Testis (tissue), 3 donors: ENCODE data around the gene PRRX1. TPM values are rescaled to one million over a fixed set of nuclear protein-coding genes. Genes with fewer than 3 reads are reported as not detected.

Experiments used
- DNase-seq: peaks from one replicate; pipeline ENCODE4 v3.0.0-alpha.2; 2019
- H3K27ac ChIP-seq, 2 donors: fragments of 200-600 bp; sonication (generic); one replicate each; pipeline ENCODE4 v1.5.1; 2019
- H3K27me3 ChIP-seq: fragments of 200-600 bp; sonication (generic); one replicate; pipeline ENCODE4 v1.5.1; 2019
- H3K36me3 ChIP-seq: fragments of 200-600 bp; sonication (generic); one replicate; pipeline ENCODE4 v1.5.1; 2017; ENCODE audit warnings: low read depth; ENCODE audit errors: missing control alignments
- H3K4me1 ChIP-seq: fragments of 200-600 bp; sonication (generic); one replicate; pipeline ENCODE4 v1.5.1; 2019
- H3K4me3 ChIP-seq, 2 donors: fragments of 200-600 bp; sonication (generic); one replicate each; pipeline ENCODE4 v1.5.1; 2017 to 2019
- H3K9me3 ChIP-seq: fragments of 200-600 bp; sonication (generic); one replicate; pipeline ENCODE4 v1.5.1; 2017
- POLR2A ChIP-seq: fragments of 450-650 bp; IDR thresholded peaks from one replicate; pipeline ENCODE4 v1.6.1; 2017; ENCODE audit warnings: antibody characterized with exemption, mild to moderate bottlenecking, moderate library complexity
- WGBS, 2 donors: methylation state at CpG; one replicate each; pipeline ENCODE4 v1.1.5; 2018; 5-methylcytosine and 5-hydroxymethylcytosine counted together
- intact Hi-C: fragments of 100-400 bp; cut with DNase I; formaldehyde crosslinking; loops from one replicate; pipeline ENCODE4 v1.15.1; 2023; ENCODE audit warnings: low total_unique reads
- polyA plus RNA-seq: library from polyadenylated mRNA; stranded (reverse); fragments of 350-450 nt; fragmentation: Illumina TruSeq; extraction: RNeasy Lipid Tissue Mini Kit (QIAGEN cat#74804); gene quantifications from one replicate; pipeline ENCODE4 v1.2.3, GENCODE V29; 2014; ENCODE audit warnings: low read depth, low replicate concordance; ENCODE audit not compliant: insufficient read depth
- total RNA-seq, 2 donors: library from RNA; depleted of rRNA; stranded (reverse); fragments of >200 nt; gene quantifications; one replicate each; pipeline ENCODE4 v1.2.3, GENCODE V29; 2016
- TF ChIP-seq, protein P1 (sequence below), 3 experiments: fragments of 450-650 bp in 2 of 3; fragments of 200-600 bp in 1 of 3; sonication (generic) in 1 of 3; IDR thresholded peaks; one replicate each; pipeline ENCODE4 v1.5.1; 2016 to 2019; ENCODE audit warnings: antibody characterized with exemption in 3 of 3, mild to moderate bottlenecking in 2 of 3, moderate library complexity in 1 of 3

The PRRX1 gene
- total and polyA plus RNA-seq, 3 donors from 2014 or later: 26.3 to 74.8 (median 28.5) TPM

DNA sequence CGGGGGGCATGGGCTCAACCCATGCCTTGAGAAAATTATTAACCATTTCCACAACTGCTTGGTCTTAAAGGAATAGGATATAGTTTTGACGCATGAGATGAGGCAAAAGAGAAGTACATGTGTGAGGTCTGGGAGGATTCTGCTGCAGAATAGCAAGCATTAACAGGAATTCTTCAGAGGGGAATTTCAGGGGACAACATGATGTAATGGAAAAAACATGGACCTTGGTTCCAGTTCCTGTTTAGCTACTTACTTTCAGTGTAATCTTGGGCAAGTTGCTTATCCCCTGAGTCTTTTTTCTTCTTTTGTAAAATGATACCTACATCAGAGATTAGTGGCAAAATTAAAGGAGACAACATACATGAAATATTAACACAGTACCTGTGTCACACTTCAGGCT is 85.6 kb downstream of the PRRX1 start:
- H3K27me3 ChIP-seq: no peaks in the 10 kb centered on the region
- H3K27ac ChIP-seq: no peak overlapping the region
- intact Hi-C loops: no loop called here
- H3K4me1 ChIP-seq: no peaks in the 10 kb centered on the region
- no peaks in the 10 kb centered on the region for H3K36me3 ChIP-seq
- no peaks in the 10 kb centered on the region for H3K9me3 ChIP-seq
- WGBS, 2 donors: 53 to 66% methylated on average over 2 of the region's 2 CpGs
- no peak for TF ChIP-seq POLR2A
- TF ChIP-seq, protein P1, sequence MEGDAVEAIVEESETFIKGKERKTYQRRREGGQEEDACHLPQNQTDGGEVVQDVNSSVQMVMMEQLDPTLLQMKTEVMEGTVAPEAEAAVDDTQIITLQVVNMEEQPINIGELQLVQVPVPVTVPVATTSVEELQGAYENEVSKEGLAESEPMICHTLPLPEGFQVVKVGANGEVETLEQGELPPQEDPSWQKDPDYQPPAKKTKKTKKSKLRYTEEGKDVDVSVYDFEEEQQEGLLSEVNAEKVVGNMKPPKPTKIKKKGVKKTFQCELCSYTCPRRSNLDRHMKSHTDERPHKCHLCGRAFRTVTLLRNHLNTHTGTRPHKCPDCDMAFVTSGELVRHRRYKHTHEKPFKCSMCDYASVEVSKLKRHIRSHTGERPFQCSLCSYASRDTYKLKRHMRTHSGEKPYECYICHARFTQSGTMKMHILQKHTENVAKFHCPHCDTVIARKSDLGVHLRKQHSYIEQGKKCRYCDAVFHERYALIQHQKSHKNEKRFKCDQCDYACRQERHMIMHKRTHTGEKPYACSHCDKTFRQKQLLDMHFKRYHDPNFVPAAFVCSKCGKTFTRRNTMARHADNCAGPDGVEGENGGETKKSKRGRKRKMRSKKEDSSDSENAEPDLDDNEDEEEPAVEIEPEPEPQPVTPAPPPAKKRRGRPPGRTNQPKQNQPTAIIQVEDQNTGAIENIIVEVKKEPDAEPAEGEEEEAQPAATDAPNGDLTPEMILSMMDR (IDR thresholded peaks at IDR 0.05): no peak
- no peak overlapping the region for H3K4me3 ChIP-seq
- no peak for DNase-seq

DNA sequence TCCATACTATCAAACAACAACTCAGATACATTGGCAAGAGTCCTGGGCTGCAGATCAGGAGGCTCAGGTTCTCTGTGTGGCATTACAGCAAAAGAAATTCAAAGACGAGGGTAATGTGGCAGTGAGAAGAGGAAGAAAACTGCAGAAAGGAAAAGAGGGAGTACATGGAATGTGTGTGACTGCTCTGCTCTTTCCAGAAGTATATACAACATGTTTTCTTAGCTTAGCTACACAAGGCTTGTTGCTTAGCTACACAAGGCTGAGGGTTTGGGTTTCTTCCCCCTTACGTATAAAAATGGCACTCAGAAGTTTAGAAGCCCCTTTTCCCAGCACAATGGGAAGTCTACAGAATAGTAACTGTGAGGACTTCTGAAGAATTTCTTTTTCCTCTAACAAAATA is 86.0 kb downstream of the PRRX1 start:
- Histone ChIP-seq H3K4me3 (no peak overlapping the region), H3K4me1 (no peaks in the 10 kb centered on the region), H3K36me3 (no peaks in the 10 kb centered on the region), H3K9me3 (no peaks in the 10 kb centered on the region), H3K27me3 (no peaks in the 10 kb centered on the region), H3K27ac (no peak overlapping the region)
- no peak for DNase-seq
- WGBS, 2 donors: 56 to 66% methylated on average over 2 of the region's 2 CpGs
- intact Hi-C loops: no loop called here
- TF ChIP-seq POLR2A: no peak
- TF ChIP-seq, protein P1 (IDR thresholded peaks at IDR 0.05): no peak

DNA sequence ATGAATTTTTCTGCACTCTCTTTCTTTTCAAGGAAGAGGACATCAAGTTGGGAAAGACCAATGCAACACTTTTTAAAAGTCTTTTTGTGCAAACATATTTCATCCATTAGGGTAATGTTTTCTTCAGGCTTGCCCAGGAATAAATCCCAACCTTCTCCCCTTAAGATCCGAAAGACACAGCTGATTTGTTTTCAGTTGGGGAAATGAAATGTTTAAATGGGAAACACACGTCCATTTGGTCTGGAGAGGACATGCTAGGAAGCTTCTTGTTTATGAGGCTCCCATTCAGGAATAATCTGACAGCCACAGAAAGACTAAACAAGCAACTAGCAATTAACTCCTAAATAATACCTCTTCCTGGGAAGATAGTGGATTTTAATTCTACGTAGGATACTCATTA is 91.9 kb downstream of the PRRX1 start:
- H3K27ac ChIP-seq: no peak overlapping the region
- intact Hi-C loops: no loop called here
- no peaks in the 10 kb centered on the region for H3K9me3 ChIP-seq
- WGBS, 2 donors: 83 to 89% methylated on average over 3 of the region's 3 CpGs
- no peak overlapping the region for H3K4me3 ChIP-seq
- no peaks in the 10 kb centered on the region for H3K36me3 ChIP-seq
- TF ChIP-seq, protein P1 (IDR thresholded peaks at IDR 0.05): no peak
- TF ChIP-seq POLR2A: no peak
- no peaks in the 10 kb centered on the region for H3K4me1 ChIP-seq
- no peak for DNase-seq
- H3K27me3 ChIP-seq: no peaks in the 10 kb centered on the region

DNA sequence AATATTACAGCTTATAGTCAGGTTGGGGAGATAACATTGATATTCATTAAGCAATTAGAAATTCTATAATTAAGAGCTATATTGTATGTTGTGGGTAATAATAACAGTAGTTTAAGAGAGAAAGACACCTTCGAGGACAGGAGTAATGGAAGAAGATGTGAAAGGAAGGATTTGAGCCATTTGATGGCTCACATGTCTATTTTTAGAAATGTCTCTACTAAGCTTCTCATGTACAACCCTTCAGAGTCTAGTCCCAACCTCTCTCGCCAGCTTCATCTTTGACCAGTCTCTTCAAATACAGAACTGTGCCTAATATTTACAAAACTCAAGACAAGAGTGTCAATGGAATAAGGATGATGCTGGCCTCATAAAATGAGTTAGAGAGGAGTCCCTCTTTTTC is 95.1 kb downstream of the PRRX1 start:
- Histone ChIP-seq H3K27me3 (no peaks in the 10 kb centered on the region), H3K27ac (no peak overlapping the region), H3K9me3 (no peaks in the 10 kb centered on the region), H3K4me3 (no peak overlapping the region), H3K36me3 (no peaks in the 10 kb centered on the region), H3K4me1 (no peaks in the 10 kb centered on the region)
- TF ChIP-seq, protein P1 (IDR thresholded peaks at IDR 0.05): no peak
- TF ChIP-seq POLR2A: no peak
- no peak for DNase-seq
- WGBS, 2 donors: 92 to 97% methylated on average over 2 of the region's 2 CpGs
- intact Hi-C loops: no loop called here

DNA sequence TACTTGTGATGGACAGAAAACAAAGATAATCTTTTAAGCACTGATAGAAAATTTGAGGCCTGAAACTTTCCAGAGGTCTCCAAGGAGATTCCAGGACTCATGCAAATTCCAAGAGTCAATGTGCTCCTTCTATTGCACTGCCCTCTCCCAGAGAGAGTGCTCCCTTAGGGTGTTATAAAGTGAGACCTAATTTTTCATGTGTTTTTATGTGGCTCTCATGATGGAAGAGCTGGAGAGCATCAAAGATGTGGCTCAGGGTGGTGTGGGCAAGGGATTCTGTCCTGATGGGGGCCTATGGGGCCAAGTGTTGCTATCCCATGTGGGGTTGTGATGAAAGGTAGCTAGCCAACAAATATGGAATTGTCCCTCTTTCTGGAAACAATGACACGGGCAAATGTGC is 101.3 kb downstream of the PRRX1 start:
- Histone ChIP-seq H3K27me3 (no peaks in the 10 kb centered on the region), H3K4me1 (no peaks in the 10 kb centered on the region), H3K9me3 (no peaks in the 10 kb centered on the region), H3K27ac (no peak overlapping the region), H3K4me3 (no peak overlapping the region), H3K36me3 (no peaks in the 10 kb centered on the region)
- 71 to 83% methylated on average over 1 of the region's 1 CpG for WGBS, 2 donors
- intact Hi-C loops: no loop called here
- TF ChIP-seq POLR2A: no peak
- TF ChIP-seq, protein P1 (IDR thresholded peaks at IDR 0.05): no peak
- no peak for DNase-seq
